Activated T-cell treated with anti-CD3 and anti-CD28 coated beads, Interleukin-2, amount 50 U/mL, for 72 hours (primary cell): ENCODE results near the gene RNF223. TPM values are rescaled to one million over a fixed set of nuclear protein-coding genes. Genes with fewer than 3 reads are reported as not detected.

Source experiments
- ATAC-seq, 2 donors: fragments of 150-1000 bp; cut with Tn5 transposase; replicated peaks in 1 of 2; 2 replicates each; pipeline ENCODE4 v1.10.0; 2021; ENCODE audit warnings: moderate library complexity in 2 of 2, mild to moderate bottlenecking in 1 of 2
- DNase-seq, 2 donors: peaks; one replicate each; pipeline ENCODE4 v3.0.0; 2021 to 2022; ENCODE audit warnings: mixed read lengths in 1 of 2
- H3K27ac Mint-ChIP-seq: one replicate; pipeline ENCODE4 v1.8.0; 2022; ENCODE audit warnings: mild to moderate bottlenecking, moderate library complexity, mixed read lengths
- H3K27me3 Mint-ChIP-seq: one replicate; pipeline ENCODE4 v1.8.0; 2022; ENCODE audit warnings: low read depth, mixed read lengths
- H3K36me3 Mint-ChIP-seq, 2 donors: one replicate each; pipeline ENCODE4 v1.8.0; 2022; ENCODE audit warnings: mixed read lengths in 2 of 2, mild to moderate bottlenecking in 1 of 2; ENCODE audit not compliant: insufficient read depth in 2 of 2
- H3K4me1 Mint-ChIP-seq: one replicate; pipeline ENCODE4 v1.8.0; 2022; ENCODE audit warnings: low read depth, mixed read lengths
- H3K4me3 Mint-ChIP-seq, 2 donors: one replicate each; pipeline ENCODE4 v1.8.0; 2022; ENCODE audit warnings: mild to moderate bottlenecking in 2 of 2, mixed read lengths in 2 of 2, moderate library complexity in 2 of 2
- H3K9me3 Mint-ChIP-seq, 2 donors: one replicate each; pipeline ENCODE4 v1.8.0; 2022; ENCODE audit warnings: mixed read lengths in 2 of 2
- total RNA-seq, 2 donors: library from RNA; stranded (reverse); gene quantifications; one replicate each; pipeline ENCODE4 v1.2.3, GENCODE V29; 2022

Gene RNF223
- under 1 TPM in 1 of 2 donors, not detected in 1; 0.12 TPM for total RNA-seq

GRCh38 chr1:1073743-1074587 lies at the start of gene RNF223:
RNF223 (minus strand) TSS chr1:1074306; CDS start chr1:1072566, 1,740 bp downstream.
- H3K27me3 Mint-ChIP-seq, result peaks cover 6% of the 10 kb centered on the region
- no peaks in the 10 kb centered on the region for H3K36me3 Mint-ChIP-seq
- H3K4me1 Mint-ChIP-seq, result peaks cover 4% of the 10 kb centered on the region
- no peak within 1 kb of the TSS for H3K27ac Mint-ChIP-seq
- ATAC-seq (peak in 1 of 2 donors; percentile 7), DNase-seq (no peak)
- no peak within 1 kb of the TSS for H3K4me3 Mint-ChIP-seq
- H3K9me3 Mint-ChIP-seq, result no peaks in the 10 kb centered on the region

GRCh38 chr1:1122981-1123480 lies 48.9 kb upstream of the RNF223 start:
- Mint-ChIP-seq H3K27me3 (peaks cover 10% of the 10 kb centered on the region), H3K4me3 (no peak overlapping the region), H3K36me3 (peaks cover 4 to 5% of the 10 kb centered on the region in 2 donors), H3K4me1 (peaks cover 5% of the 10 kb centered on the region), H3K9me3 (peaks cover 8 to 9% of the 10 kb centered on the region in 2 donors), H3K27ac (peak overlapping the region; percentile 83)
- DNase-seq (no peak), ATAC-seq (no peak)

- peaks cover 4 to 5% of the 10 kb centered on the region in 2 donors for H3K36me3 Mint-ChIP-seq
- H3K27me3 Mint-ChIP-seq, result peaks cover 10% of the 10 kb centered on the region
- no peak overlapping the region for H3K27ac Mint-ChIP-seq
- peak; percentile 96 to 97 for ATAC-seq
- H3K9me3 Mint-ChIP-seq, result peaks cover 8 to 9% of the 10 kb centered on the region in 2 donors
- DNase-seq, result peak; percentile 89 to 92
- H3K4me1 Mint-ChIP-seq, result peaks cover 11% of the 10 kb centered on the region
- H3K4me3 Mint-ChIP-seq, result peak overlapping the region; percentile 36 to 75
These were observed 48.1 kb upstream of the RNF223 start for GRCh38 chr1:1122078-1122811.

- DNase-seq (no peak), ATAC-seq (peak; percentile 31)
- Mint-ChIP-seq H3K4me3 (no peak overlapping the region), H3K27ac (no peak overlapping the region), H3K9me3 (peaks cover 8 to 9% of the 10 kb centered on the region in 2 donors), H3K4me1 (peaks cover 11% of the 10 kb centered on the region), H3K36me3 (peaks cover 4 to 5% of the 10 kb centered on the region in 2 donors), H3K27me3 (peaks cover 10% of the 10 kb centered on the region)
These were observed 47.5 kb upstream of the RNF223 start for GRCh38 chr1:1121611-1122077.

- H3K4me3 Mint-ChIP-seq, result no peak overlapping the region
- H3K9me3 Mint-ChIP-seq, result peaks cover 8 to 9% of the 10 kb centered on the region in 2 donors
- peaks cover 11% of the 10 kb centered on the region for H3K4me1 Mint-ChIP-seq
- H3K27ac Mint-ChIP-seq, result no peak overlapping the region
- DNase-seq, result no peak
- peaks cover 10% of the 10 kb centered on the region for H3K27me3 Mint-ChIP-seq
- peaks cover 4 to 5% of the 10 kb centered on the region in 2 donors for H3K36me3 Mint-ChIP-seq
- no peak for ATAC-seq
These were observed 46.9 kb upstream of the RNF223 start for GRCh38 chr1:1120866-1121591.

- no peak overlapping the region for H3K4me3 Mint-ChIP-seq
- peaks cover 10% of the 10 kb centered on the region for H3K27me3 Mint-ChIP-seq
- DNase-seq, result no peak
These were observed 46.0 kb upstream of the RNF223 start for GRCh38 chr1:1120096-1120495.

GRCh38 chr1:1119272-1119890 lies 45.3 kb upstream of the RNF223 start:
- DNase-seq (no peak), ATAC-seq (no peak)
- Mint-ChIP-seq H3K27ac (no peak overlapping the region), H3K27me3 (peaks cover 10% of the 10 kb centered on the region), H3K9me3 (peaks cover 8 to 9% of the 10 kb centered on the region in 2 donors), H3K36me3 (peaks cover 5% of the 10 kb centered on the region in 2 donors), H3K4me1 (peaks cover 19% of the 10 kb centered on the region), H3K4me3 (no peak overlapping the region)

More at GRCh38 chr1:1120096-1120495, 46.0 kb upstream of the RNF223 start:
- H3K36me3 Mint-ChIP-seq, result peaks cover 4 to 5% of the 10 kb centered on the region in 2 donors
- peaks cover 12% of the 10 kb centered on the region for H3K4me1 Mint-ChIP-seq
- H3K27ac Mint-ChIP-seq, result no peak overlapping the region
- no peak for ATAC-seq
- peaks cover 8 to 9% of the 10 kb centered on the region in 2 donors for H3K9me3 Mint-ChIP-seq

- no peak for ATAC-seq
- Mint-ChIP-seq H3K4me1 (peaks cover 19% of the 10 kb centered on the region), H3K4me3 (no peak overlapping the region), H3K36me3 (peaks cover 3 to 7% of the 10 kb centered on the region in 2 donors), H3K27me3 (peaks cover 10% of the 10 kb centered on the region), H3K27ac (no peak overlapping the region), H3K9me3 (peaks cover 4 to 6% of the 10 kb centered on the region in 2 donors)
- no peak for DNase-seq
These were observed 44.7 kb upstream of the RNF223 start for GRCh38 chr1:1118876-1119220.

- peak overlapping the region; percentile 55 to 86 for H3K4me3 Mint-ChIP-seq
- H3K9me3 Mint-ChIP-seq, result peaks cover 0 to 3% of the 10 kb centered on the region in 2 donors
- no peak for ATAC-seq
- peaks cover 19% of the 10 kb centered on the region for H3K4me1 Mint-ChIP-seq
- peaks cover 4 to 9% of the 10 kb centered on the region in 2 donors for H3K36me3 Mint-ChIP-seq
- H3K27me3 Mint-ChIP-seq, result peaks cover 10% of the 10 kb centered on the region
- no peak overlapping the region for H3K27ac Mint-ChIP-seq
- no peak for DNase-seq
These were observed 44.1 kb upstream of the RNF223 start for GRCh38 chr1:1118011-1118875.

- no peak overlapping the region for H3K27ac Mint-ChIP-seq
These were observed 43.3 kb upstream of the RNF223 start for GRCh38 chr1:1117469-1117831.

GRCh38 chr1:1116701-1117468 lies 42.8 kb upstream of the RNF223 start:
- peaks cover 15% of the 10 kb centered on the region for H3K4me1 Mint-ChIP-seq
- H3K27ac Mint-ChIP-seq, result no peak overlapping the region
- ATAC-seq (peak; percentile 4 to 9), DNase-seq (peak; percentile 54 to 67)
- peaks cover 0 to 4% of the 10 kb centered on the region in 2 donors for H3K9me3 Mint-ChIP-seq
- peak overlapping the region; percentile 75 to 86 for H3K4me3 Mint-ChIP-seq
- peaks cover 10% of the 10 kb centered on the region for H3K27me3 Mint-ChIP-seq
- peaks cover 13 to 22% of the 10 kb centered on the region in 2 donors for H3K36me3 Mint-ChIP-seq

More at GRCh38 chr1:1117469-1117831, 43.3 kb upstream of the RNF223 start:
- peaks cover 0 to 4% of the 10 kb centered on the region in 2 donors for H3K9me3 Mint-ChIP-seq
- peak overlapping the region; percentile 55 to 86 for H3K4me3 Mint-ChIP-seq
- peaks cover 10% of the 10 kb centered on the region for H3K27me3 Mint-ChIP-seq
- DNase-seq (no peak), ATAC-seq (no peak)
- H3K36me3 Mint-ChIP-seq, result peaks cover 9 to 17% of the 10 kb centered on the region in 2 donors
- peaks cover 15% of the 10 kb centered on the region for H3K4me1 Mint-ChIP-seq
